HepG2 (cell line): ENCODE measurements around the gene DHX16. TPM values are rescaled to one million over a fixed set of nuclear protein-coding genes. Genes with fewer than 3 reads are reported as not detected.

Experiments
- ATAC-seq: fragments of 200-7000 bp; cut with Tn5 transposase; 3 replicates; pipeline ENCODE4 v1.9.1; 2020; ENCODE audit warnings: mild to moderate bottlenecking, moderate library complexity
- BruUV-seq: library from RNA; stranded (reverse); fragments of 400-500 nt; replicated peaks from 2 replicates; lab custom pipeline; 2021; lab: Mats Ljungman, UMichigan
- CTCF ChIA-PET: fragments of 300-600 bp; formaldehyde crosslinking; extraction: SDS; loops from one replicate; lab custom pipeline; 2021; ENCODE audit warnings: low total read pairs, inconsistent platforms, low intra/inter-chr PET ratio; lab: Yijun Ruan, JAX
- POLR2A ChIA-PET: fragments of 350-600 bp; sonication (Branson Sonifier 250); formaldehyde crosslinking; loops from one replicate; lab custom pipeline; 2020; ENCODE audit warnings: antibody characterized with exemption, inconsistent platforms; lab: Yijun Ruan, JAX
- DNase-seq: peaks from one replicate; pipeline ENCODE4 v3.0.0-alpha.2; 2015; ENCODE audit warnings: low spot score
- FAIRE-seq: peaks from 3 replicates; lab custom pipeline; 2011; peaks lifted over from hg19 to GRCh38; lab: Jason Lieb, UNC
- H2AFZ ChIP-seq: one replicate; pipeline ENCODE4 v1.6.1; 2011; ENCODE audit warnings: low read length, inconsistent platforms
- H3K27ac ChIP-seq: fragments of 300-600 bp; 3 replicates; pipeline ENCODE4 v1.8.0; 2011; ENCODE audit warnings: mixed run types, mild to moderate bottlenecking, mixed read lengths, low read length, inconsistent platforms; ENCODE audit not compliant: insufficient read depth; ENCODE audit errors: extremely low read length
- H3K27me3 ChIP-seq, 2 experiments: fragments of 200-600 bp in 1 of 2; 2 replicates in 1 of 2; 3 replicates in 1 of 2; pipeline versions ENCODE4 v1.6.0 to v1.8.0; 2011; ENCODE audit warnings: low read length in 2 of 2, mild to moderate bottlenecking in 2 of 2, moderate library complexity in 2 of 2, inconsistent platforms in 1 of 2; ENCODE audit not compliant: insufficient read depth in 2 of 2, control insufficient read depth in 1 of 2
- H3K36me3 ChIP-seq, 2 experiments: fragments of 200-600 bp in 1 of 2; replicated peaks in 1 of 2; 2 replicates in 1 of 2; 3 replicates in 1 of 2; pipeline versions ENCODE4 v1.5.1 to v1.8.0; 2011; ENCODE audit warnings: low read length in 2 of 2, inconsistent platforms in 1 of 2; ENCODE audit not compliant: insufficient read depth in 2 of 2, control insufficient read depth in 1 of 2
- H3K4me1 ChIP-seq: 2 replicates; pipeline ENCODE4 v1.5.1; 2012; ENCODE audit warnings: low read length, inconsistent platforms; ENCODE audit not compliant: insufficient read depth
- H3K4me2 ChIP-seq: 2 replicates; pipeline ENCODE4 v1.6.0; 2011; ENCODE audit warnings: low read depth, low read length, inconsistent platforms
- H3K4me3 ChIP-seq, 3 experiments: fragments of 200-600 bp in 1 of 3; sonication (generic), shearing (Covaris generic) in 1 of 3; replicated peaks in 1 of 3; 2 replicates each; pipeline ENCODE4 v1.5.1; 2011 to 2016; ENCODE audit warnings: low read length in 3 of 3, inconsistent platforms in 2 of 3, low read depth in 2 of 3, mild to moderate bottlenecking in 2 of 3, control low read depth in 1 of 3, mixed read lengths in 1 of 3; ENCODE audit not compliant: insufficient read depth in 1 of 3
- H3K79me2 ChIP-seq: one replicate; pipeline ENCODE4 v1.6.1; 2011; ENCODE audit warnings: low read length, inconsistent platforms; ENCODE audit not compliant: insufficient read depth
- H3K9ac ChIP-seq: 2 replicates; pipeline ENCODE4 v1.6.0; 2011; ENCODE audit warnings: mild to moderate bottlenecking, low read depth, low read length, inconsistent platforms; ENCODE audit not compliant: insufficient read depth
- H3K9me3 ChIP-seq: 2 replicates; pipeline ENCODE4 v1.5.1; 2012; ENCODE audit warnings: mild to moderate bottlenecking, low read length
- H4K20me1 ChIP-seq: 2 replicates; pipeline ENCODE4 v1.6.0; 2011; ENCODE audit warnings: inconsistent platforms, mild to moderate bottlenecking, low read length, moderate library complexity; ENCODE audit not compliant: insufficient read depth
- DPF2 ChIP-seq: sonication (generic); formaldehyde crosslinking; IDR thresholded peaks from 2 replicates; pipeline ENCODE4 v1.4.0; 2020; ENCODE audit warnings: mild to moderate bottlenecking, low read depth, missing genetic modification reagents, borderline replicate concordance
- MTF2 ChIP-seq: sonication (generic); formaldehyde crosslinking; IDR thresholded peaks from 2 replicates; pipeline ENCODE4 v1.5.0; 2020; ENCODE audit warnings: missing genetic modification reagents, borderline replicate concordance
- POGZ ChIP-seq: sonication (generic); formaldehyde crosslinking; IDR thresholded peaks from 2 replicates; pipeline ENCODE4 v1.4.0; 2020; ENCODE audit warnings: mild to moderate bottlenecking, missing genetic modification reagents
- POLR2AphosphoS5 ChIP-seq: IDR thresholded peaks from 2 replicates; pipeline ENCODE4 v1.6.1; 2012; ENCODE audit warnings: low read depth, low read length
- RXRB ChIP-seq: IDR thresholded peaks from 2 replicates; pipeline ENCODE4 v1.6.1; 2016; ENCODE audit warnings: borderline replicate concordance, missing genetic modification reagents, missing compliant biosample characterization
- SALL2 ChIP-seq: sonication (generic); formaldehyde crosslinking; IDR thresholded peaks from 2 replicates; pipeline ENCODE4 v1.8.1; 2023; ENCODE audit warnings: mild to moderate bottlenecking, missing genetic modification reagents, inconsistent platforms
- ZBTB21 ChIP-seq: sonication (generic); formaldehyde crosslinking; IDR thresholded peaks from 2 replicates; pipeline ENCODE4 v1.4.0; 2020; ENCODE audit warnings: missing genetic modification reagents
- ZNF101 ChIP-seq: sonication (generic); formaldehyde crosslinking; IDR thresholded peaks from 2 replicates; pipeline ENCODE4 v1.4.0; 2020; ENCODE audit warnings: mild to moderate bottlenecking, low read depth, missing genetic modification reagents, borderline replicate concordance
- ZNF501 ChIP-seq: sonication (generic); formaldehyde crosslinking; IDR thresholded peaks from 2 replicates; pipeline ENCODE4 v1.5.1; 2020; ENCODE audit warnings: mild to moderate bottlenecking, moderate library complexity, missing genetic modification reagents
- ZNF567 ChIP-seq: sonication (generic); formaldehyde crosslinking; IDR thresholded peaks from 2 replicates; pipeline ENCODE4 v1.8.1; 2023; ENCODE audit warnings: mild to moderate bottlenecking, missing genetic modification reagents, borderline replicate concordance
- ZNF607 ChIP-seq: sonication (generic); formaldehyde crosslinking; IDR thresholded peaks from 2 replicates; pipeline ENCODE4 v1.5.1; 2020; ENCODE audit warnings: missing genetic modification reagents, mild to moderate bottlenecking, borderline replicate concordance
- ZNF670 ChIP-seq: sonication (generic); formaldehyde crosslinking; IDR thresholded peaks from 2 replicates; pipeline ENCODE4 v1.8.0; 2022; ENCODE audit warnings: mild to moderate bottlenecking, missing genetic modification reagents, borderline replicate concordance
- WGBS: methylation state at CpG from one replicate; pipeline ENCODE4 v1.1.6; 2017; ENCODE audit warnings: low lambda C conversion rate; 5-methylcytosine and 5-hydroxymethylcytosine counted together
- in situ Hi-C: cut with HindIII; loops from 2 replicates; pipeline ENCODE4 v1.10.0; 2017; ENCODE audit warnings: low pct_unique_long_range_greater_than_20kb; ENCODE audit not compliant: extremely low pct_ligation_motif_present
- intact Hi-C: fragments of 100-400 bp; cut with micrococcal nuclease; formaldehyde crosslinking; loops from one replicate; pipeline ENCODE4 v1.10.0; 2022; ENCODE audit not compliant: unreplicated experiment
- polyA plus RNA-seq, 8 experiments: library from polyadenylated mRNA; depleted of rRNA in 3 of 8; stranded (reverse) in 7 of 8; unstranded in 1 of 8; fragments of >200 nt; fragmentation: Illumina TruSeq in 4 of 8; extraction: Trizol in 4 of 8; gene quantifications; 2 replicates each; pipeline versions ENCODE4 v1.2.1 to v1.2.3, GENCODE V29; 2011 to 2016; ENCODE audit warnings: low read depth in 4 of 8, missing spikeins in 1 of 8, mixed read lengths in 1 of 8; ENCODE audit not compliant: insufficient read depth in 1 of 8
- total RNA-seq, 5 experiments: library from RNA; depleted of rRNA; stranded (reverse); fragments of >200 nt; fragmentation: Illumina TruSeq; extraction: Trizol; gene quantifications; 2 replicates each; pipeline ENCODE4 v1.2.3, GENCODE V29; 2016; ENCODE audit warnings: low read depth in 1 of 5
- TF ChIP-seq, protein P1 (sequence below): sonication (generic); formaldehyde crosslinking; IDR thresholded peaks from 2 replicates; pipeline ENCODE4 v1.4.0; 2020; ENCODE audit warnings: mild to moderate bottlenecking, missing genetic modification reagents, borderline replicate concordance
- TF ChIP-seq, protein P2 (sequence below), 2 experiments: IDR thresholded peaks; 2 replicates each; pipeline ENCODE4 v1.6.1; 2011 to 2012; ENCODE audit warnings: low read length in 2 of 2, borderline replicate concordance in 1 of 2, low read depth in 1 of 2, mild to moderate bottlenecking in 1 of 2, moderate library complexity in 1 of 2

The DHX16 gene
- total and polyA plus RNA-seq, 2 of the 13 experiments (the other 11 are each of a cell fraction or from before 2014, with no cell fraction given): 57.0 to 58.5 TPM

DNA sequence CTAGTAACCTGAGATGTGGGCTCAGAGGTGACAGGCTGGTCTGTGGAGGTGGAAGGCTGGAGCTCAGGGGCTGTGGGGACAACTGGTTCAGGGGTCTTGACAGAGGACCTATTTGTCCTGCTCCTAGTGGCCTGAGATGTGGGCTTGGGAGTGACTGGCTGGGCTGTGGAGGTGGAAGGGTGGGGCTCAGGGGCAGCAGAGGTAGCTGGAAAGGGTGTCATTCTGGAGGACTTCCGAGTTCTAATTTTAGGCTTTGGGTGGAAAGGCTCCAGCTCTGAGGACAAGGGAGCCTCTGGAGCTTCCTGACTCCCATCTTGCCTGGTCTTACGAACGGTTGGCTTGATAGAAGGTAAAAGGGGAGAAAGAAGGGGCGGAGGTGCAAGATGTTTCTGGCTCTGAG is 32.8 kb upstream of the DHX16 start (continued):
- TF ChIP-seq, protein P1, sequence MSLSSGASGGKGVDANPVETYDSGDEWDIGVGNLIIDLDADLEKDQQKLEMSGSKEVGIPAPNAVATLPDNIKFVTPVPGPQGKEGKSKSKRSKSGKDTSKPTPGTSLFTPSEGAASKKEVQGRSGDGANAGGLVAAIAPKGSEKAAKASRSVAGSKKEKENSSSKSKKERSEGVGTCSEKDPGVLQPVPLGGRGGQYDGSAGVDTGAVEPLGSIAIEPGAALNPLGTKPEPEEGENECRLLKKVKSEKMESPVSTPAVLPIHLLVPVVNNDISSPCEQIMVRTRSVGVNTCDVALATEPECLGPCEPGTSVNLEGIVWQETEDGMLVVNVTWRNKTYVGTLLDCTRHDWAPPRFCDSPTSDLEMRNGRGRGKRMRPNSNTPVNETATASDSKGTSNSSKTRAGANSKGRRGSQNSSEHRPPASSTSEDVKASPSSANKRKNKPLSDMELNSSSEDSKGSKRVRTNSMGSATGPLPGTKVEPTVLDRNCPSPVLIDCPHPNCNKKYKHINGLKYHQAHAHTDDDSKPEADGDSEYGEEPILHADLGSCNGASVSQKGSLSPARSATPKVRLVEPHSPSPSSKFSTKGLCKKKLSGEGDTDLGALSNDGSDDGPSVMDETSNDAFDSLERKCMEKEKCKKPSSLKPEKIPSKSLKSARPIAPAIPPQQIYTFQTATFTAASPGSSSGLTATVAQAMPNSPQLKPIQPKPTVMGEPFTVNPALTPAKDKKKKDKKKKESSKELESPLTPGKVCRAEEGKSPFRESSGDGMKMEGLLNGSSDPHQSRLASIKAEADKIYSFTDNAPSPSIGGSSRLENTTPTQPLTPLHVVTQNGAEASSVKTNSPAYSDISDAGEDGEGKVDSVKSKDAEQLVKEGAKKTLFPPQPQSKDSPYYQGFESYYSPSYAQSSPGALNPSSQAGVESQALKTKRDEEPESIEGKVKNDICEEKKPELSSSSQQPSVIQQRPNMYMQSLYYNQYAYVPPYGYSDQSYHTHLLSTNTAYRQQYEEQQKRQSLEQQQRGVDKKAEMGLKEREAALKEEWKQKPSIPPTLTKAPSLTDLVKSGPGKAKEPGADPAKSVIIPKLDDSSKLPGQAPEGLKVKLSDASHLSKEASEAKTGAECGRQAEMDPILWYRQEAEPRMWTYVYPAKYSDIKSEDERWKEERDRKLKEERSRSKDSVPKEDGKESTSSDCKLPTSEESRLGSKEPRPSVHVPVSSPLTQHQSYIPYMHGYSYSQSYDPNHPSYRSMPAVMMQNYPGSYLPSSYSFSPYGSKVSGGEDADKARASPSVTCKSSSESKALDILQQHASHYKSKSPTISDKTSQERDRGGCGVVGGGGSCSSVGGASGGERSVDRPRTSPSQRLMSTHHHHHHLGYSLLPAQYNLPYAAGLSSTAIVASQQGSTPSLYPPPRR (CRISPR knock-in tag): no peak
- TF ChIP-seq MTF2 (CRISPR knock-in tag) (no peak), ZNF567 (CRISPR knock-in tag) (no peak), ZNF501 (CRISPR knock-in tag) (no peak), ZBTB21 (CRISPR knock-in tag) (no peak), POGZ (CRISPR knock-in tag) (no peak)
- TF ChIP-seq, all 625 proteins: peak for 0

DNA sequence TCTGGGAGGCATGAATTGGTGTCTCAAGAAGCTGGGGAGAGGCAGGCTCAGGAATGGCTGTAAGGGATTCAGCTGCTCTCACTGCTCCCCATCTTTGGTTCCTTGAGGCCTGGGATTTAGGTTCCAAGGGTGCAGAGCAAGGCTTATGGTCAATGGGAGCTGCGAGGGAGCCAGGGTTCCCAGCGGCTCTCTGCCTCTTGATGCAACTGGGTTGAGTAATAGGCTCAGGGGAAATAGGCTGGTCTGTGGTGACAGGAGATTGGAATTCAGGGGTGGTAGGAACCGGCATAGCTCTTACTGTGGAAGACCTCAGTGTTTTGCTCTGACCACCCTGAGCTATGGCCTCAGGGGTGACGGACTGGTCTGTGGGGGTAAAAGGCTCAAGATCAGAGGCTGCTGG is 31.0 kb upstream of the DHX16 start:
- ChIA-PET CTCF (no interaction called here), POLR2A (interaction anchor here (1.0 to 1.8 kb wide), 3 partner anchors 9 to 13 kb away, joined by 4 to 18 read pairs (median 6); partner anchors contain the start of gene MDC1)
- Histone ChIP-seq H3K27me3 (no peaks in the 10 kb centered on the region), H3K79me2 (no peaks in the 10 kb centered on the region), H3K9ac (no peak overlapping the region), H3K27ac (no peak overlapping the region), H3K9me3 (no peaks in the 10 kb centered on the region), H2AFZ (no peak overlapping the region), H4K20me1 (no peaks in the 10 kb centered on the region), H3K36me3 (peaks cover 2 to 49% of the 10 kb centered on the region in 2 experiments), H3K4me1 (0 out of 2 replicates have a peak, but pooled peaks cover 6% of the 10 kb centered on the region), H3K4me3 (no peak overlapping the region), H3K4me2 (no peak overlapping the region)
- in situ Hi-C loops: no loop called here
- intact Hi-C loops: no loop called here
- no peak for DNase-seq
- no peak for ATAC-seq
- WGBS: 89% methylated on average over 4 of the region's 4 CpGs
- no peak for FAIRE-seq
- no TSS peak for BruUV-seq
- no peak for TF ChIP-seq ZNF101 (CRISPR knock-in tag)
- TF ChIP-seq POLR2AphosphoS5: no peak
- no peak for TF ChIP-seq RXRB (CRISPR knock-in tag)
- no peak for TF ChIP-seq ZNF670 (CRISPR knock-in tag)
- no peak for TF ChIP-seq SALL2
- TF ChIP-seq, protein P2, sequence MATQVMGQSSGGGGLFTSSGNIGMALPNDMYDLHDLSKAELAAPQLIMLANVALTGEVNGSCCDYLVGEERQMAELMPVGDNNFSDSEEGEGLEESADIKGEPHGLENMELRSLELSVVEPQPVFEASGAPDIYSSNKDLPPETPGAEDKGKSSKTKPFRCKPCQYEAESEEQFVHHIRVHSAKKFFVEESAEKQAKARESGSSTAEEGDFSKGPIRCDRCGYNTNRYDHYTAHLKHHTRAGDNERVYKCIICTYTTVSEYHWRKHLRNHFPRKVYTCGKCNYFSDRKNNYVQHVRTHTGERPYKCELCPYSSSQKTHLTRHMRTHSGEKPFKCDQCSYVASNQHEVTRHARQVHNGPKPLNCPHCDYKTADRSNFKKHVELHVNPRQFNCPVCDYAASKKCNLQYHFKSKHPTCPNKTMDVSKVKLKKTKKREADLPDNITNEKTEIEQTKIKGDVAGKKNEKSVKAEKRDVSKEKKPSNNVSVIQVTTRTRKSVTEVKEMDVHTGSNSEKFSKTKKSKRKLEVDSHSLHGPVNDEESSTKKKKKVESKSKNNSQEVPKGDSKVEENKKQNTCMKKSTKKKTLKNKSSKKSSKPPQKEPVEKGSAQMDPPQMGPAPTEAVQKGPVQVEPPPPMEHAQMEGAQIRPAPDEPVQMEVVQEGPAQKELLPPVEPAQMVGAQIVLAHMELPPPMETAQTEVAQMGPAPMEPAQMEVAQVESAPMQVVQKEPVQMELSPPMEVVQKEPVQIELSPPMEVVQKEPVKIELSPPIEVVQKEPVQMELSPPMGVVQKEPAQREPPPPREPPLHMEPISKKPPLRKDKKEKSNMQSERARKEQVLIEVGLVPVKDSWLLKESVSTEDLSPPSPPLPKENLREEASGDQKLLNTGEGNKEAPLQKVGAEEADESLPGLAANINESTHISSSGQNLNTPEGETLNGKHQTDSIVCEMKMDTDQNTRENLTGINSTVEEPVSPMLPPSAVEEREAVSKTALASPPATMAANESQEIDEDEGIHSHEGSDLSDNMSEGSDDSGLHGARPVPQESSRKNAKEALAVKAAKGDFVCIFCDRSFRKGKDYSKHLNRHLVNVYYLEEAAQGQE (IDR thresholded peaks at IDR 0.05; ENCODE audit: borderline replicate concordance in 1 of 2, low read depth in 1 of 2, low read length in 2 of 2): no peak
- no peak for TF ChIP-seq DPF2
- TF ChIP-seq ZNF607: no peak
